HL-60/S4 treated with retinoic acid at 250 ng/mL for 4 days and 3 days (cell line): Measurements from ENCODE around the gene RABGAP1.

Experiments used
- in situ Hi-C: fragments of 300-500 bp; cut with MboI; formaldehyde crosslinking; loops from 2 replicates; pipeline ENCODE4 v1.7.0; 2022; ENCODE audit warnings: low sequenced_read_pairs

Gene RABGAP1

GRCh38 chr9:123149067-123149466 is 208.2 kb downstream of the RABGAP1 start:
- in situ Hi-C loops, result no loop called here

DNA sequence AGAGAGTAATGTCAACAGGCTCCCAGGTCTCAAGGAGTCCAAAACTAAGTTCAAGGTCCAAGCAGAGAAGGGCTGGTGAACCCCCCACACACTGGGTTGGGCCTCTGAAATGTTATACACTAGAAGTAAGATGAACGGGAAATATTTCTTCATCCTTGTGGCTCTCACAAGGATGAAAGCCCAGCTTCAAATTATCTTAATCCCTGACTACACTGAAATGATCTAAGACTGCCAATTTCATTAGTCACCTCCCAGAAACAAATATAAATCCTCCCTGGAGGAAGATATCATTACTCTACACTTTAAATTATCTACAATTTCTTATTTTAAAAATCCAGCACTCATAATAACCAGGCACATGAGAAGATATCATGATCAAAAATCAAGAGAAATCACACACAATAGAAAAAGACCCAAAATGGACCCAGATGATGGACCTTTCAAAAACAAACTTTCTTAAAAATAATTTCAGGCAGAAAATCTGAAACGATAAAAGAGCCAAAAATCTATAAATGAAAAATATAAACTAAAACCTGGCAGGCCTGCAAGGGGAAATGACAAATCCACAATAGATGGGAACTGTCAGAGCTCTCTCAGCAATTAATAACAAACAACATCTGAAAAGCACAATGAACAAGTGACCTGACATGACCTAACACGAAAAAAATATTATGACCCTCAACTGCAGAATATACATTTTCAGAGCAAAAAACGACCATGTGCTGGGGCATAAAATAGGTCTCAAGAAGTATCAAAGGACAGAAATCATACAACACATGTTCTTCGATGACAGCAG is 210.1 kb downstream of the RABGAP1 start:
- in situ Hi-C loops, result no loop called here
